ENCODE measurements around the gene FANCB. TPM values are rescaled to one million over a fixed set of nuclear protein-coding genes. Genes with fewer than 3 reads are reported as not detected.

FANCB gene
- total and polyA plus RNA-seq, 9 of the 15 experiments (the other 6 are each of a cell fraction or from before 2014, with no cell fraction given) = 6.5 to 21.3 (median 14.6) TPM

DNA sequence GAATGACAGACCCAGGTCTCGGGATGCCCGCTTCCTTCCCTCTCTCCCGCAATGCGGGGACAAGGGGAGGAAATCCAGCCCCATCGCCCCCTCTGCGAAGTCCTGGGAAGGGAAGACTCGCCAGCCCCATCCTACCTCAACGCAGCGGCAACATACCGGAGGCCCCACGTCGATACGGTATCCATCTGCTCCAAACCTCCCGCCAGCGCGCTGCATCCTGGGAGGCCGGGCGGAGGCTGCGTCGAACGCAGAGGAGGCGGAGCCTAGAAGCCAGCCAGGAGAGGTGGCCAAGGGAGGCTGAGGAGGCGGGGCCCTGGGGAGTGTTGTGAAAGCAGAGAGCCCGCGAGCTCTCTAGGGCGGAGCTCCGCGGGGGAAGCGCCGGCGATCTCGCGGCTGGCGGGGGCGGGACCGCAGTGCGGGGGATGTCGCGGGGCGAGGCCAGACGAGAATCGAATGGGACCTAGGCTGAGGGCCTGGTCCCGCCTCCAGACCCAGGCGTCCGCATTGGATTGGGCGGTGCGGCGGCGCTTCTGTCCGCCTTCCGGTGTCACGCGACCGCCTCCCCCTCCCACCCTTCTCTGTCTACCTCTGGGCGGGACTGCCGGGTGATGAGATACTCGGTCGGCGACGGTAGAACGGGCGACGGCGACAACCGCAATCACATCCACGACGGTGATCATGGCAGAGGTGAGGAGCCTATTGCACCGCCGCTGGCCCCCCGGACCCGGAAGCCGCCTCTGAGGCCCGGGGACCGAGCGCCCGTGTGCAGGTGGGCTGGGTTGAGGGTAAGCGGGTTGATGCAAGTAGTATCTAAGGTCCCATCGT is at the start of gene FANCB, which contains the start of gene MOSPD2 (continued):
- peak; percentile 66 for TF ChIP-seq TFAP4 (CRISPR knock-in tag; IDR thresholded peaks at IDR 0.05; ENCODE audit: borderline replicate concordance)
- no peak for TF ChIP-seq TCFL5 (CRISPR knock-in tag; conservative IDR thresholded peaks at IDR 0.05)
- peak; percentile 44 for TF ChIP-seq TEAD4 (IDR thresholded peaks at IDR 0.05; ENCODE audit: low read length)
- TF ChIP-seq TEAD4 (CRISPR knock-in tag; IDR thresholded peaks at IDR 0.05; ENCODE audit: borderline replicate concordance) = no peak
- TF ChIP-seq, protein P1, sequence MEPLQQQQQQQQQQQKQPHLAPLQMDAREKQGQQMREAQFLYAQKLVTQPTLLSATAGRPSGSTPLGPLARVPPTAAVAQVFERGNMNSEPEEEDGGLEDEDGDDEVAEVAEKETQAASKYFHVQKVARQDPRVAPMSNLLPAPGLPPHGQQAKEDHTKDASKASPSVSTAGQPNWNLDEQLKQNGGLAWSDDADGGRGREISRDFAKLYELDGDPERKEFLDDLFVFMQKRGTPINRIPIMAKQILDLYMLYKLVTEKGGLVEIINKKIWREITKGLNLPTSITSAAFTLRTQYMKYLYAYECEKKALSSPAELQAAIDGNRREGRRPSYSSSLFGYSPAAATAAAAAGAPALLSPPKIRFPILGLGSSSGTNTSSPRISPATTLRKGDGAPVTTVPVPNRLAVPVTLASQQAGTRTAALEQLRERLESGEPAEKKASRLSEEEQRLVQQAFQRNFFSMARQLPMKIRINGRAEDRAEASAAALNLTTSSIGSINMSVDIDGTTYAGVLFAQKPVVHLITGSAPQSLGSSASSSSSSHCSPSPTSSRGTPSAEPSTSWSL (CRISPR knock-in tag; IDR thresholded peaks at IDR 0.05; ENCODE audit: borderline replicate concordance) = no peak
- peak; percentile 77 for TF ChIP-seq CXXC5 (CRISPR knock-in tag; IDR thresholded peaks at IDR 0.05)
- TF ChIP-seq SIN3B (IDR thresholded peaks at IDR 0.05; ENCODE audit: low read depth) = peak; percentile 64; the same call in 1 of the 2 replicates
- TF ChIP-seq ZNF696 (CRISPR knock-in tag; conservative IDR thresholded peaks at IDR 0.05) = no peak
- no peak for TF ChIP-seq HNRNPK (IDR thresholded peaks at IDR 0.05; ENCODE audit: low read depth, low read length, poor library complexity, severe bottlenecking)
- no peak for TF ChIP-seq ZNF444 (CRISPR knock-in tag; IDR thresholded peaks at IDR 0.05)
- peak; percentile 20 for TF ChIP-seq MEIS2 (IDR thresholded peaks at IDR 0.05; ENCODE audit: partially characterized antibody)
- peak; percentile 8; the same call in 1 of the 2 replicates for TF ChIP-seq PML (IDR thresholded peaks at IDR 0.05; ENCODE audit: low read length)
- no peak for TF ChIP-seq BACH1 (tag; IDR thresholded peaks at IDR 0.05)
- TF ChIP-seq FOS (IDR thresholded peaks at IDR 0.05; ENCODE audit: extremely low read depth, insufficient read length) = peak; percentile 27
- peak; percentile 87 for TF ChIP-seq POLR2G (IDR thresholded peaks at IDR 0.05; ENCODE audit: low read depth, low read length)
- TF ChIP-seq ZHX1 (conservative IDR thresholded peaks at IDR 0.05; ENCODE audit: low read length) = no peak
- TF ChIP-seq NR4A1 (CRISPR knock-in tag; IDR thresholded peaks at IDR 0.05) = no peak
- TF ChIP-seq NR4A1 (tag; IDR thresholded peaks at IDR 0.05) = no peak
- TF ChIP-seq ATF7 (IDR thresholded peaks at IDR 0.05) = peak; percentile 46; the same call in 1 of the 2 replicates
- TF ChIP-seq POLR2AphosphoS5 (IDR thresholded peaks at IDR 0.05; ENCODE audit: control insufficient read depth, insufficient read depth, low read depth, low read length) = peak; percentile 74
- TF ChIP-seq, protein P2, sequence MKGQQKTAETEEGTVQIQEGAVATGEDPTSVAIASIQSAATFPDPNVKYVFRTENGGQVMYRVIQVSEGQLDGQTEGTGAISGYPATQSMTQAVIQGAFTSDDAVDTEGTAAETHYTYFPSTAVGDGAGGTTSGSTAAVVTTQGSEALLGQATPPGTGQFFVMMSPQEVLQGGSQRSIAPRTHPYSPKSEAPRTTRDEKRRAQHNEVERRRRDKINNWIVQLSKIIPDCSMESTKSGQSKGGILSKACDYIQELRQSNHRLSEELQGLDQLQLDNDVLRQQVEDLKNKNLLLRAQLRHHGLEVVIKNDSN (CRISPR knock-in tag; IDR thresholded peaks at IDR 0.05) = peak; percentile 72

Data from K562 (cell line).